Astrocyte of the cerebellum (primary cell): Measurements from ENCODE around the gene ATG10.

ENCODE experiments used
- DNase-seq: peaks from one replicate; pipeline ENCODE4 v3.0.0-alpha.2; 2011; ENCODE audit warnings: low read depth
- H3K4me3 ChIP-seq: 2 replicates; pipeline ENCODE4 v1.5.1; 2011; ENCODE audit warnings: mild to moderate bottlenecking, low read depth, low read length, moderate library complexity
- CTCF ChIP-seq: IDR thresholded peaks from 2 replicates; pipeline ENCODE4 v1.5.1; 2012; ENCODE audit warnings: low read length, low read depth, moderate library complexity, mild to moderate bottlenecking; ENCODE audit errors: missing control alignments
- in situ Hi-C: cut with HindIII; loops from 2 replicates; pipeline ENCODE4 v1.10.0; 2017; ENCODE audit warnings: low sequenced_read_pairs

Gene ATG10

GRCh38 chr5:82225525-82226172 is 253.8 kb downstream of the ATG10 start:
- peak; percentile 79 for TF ChIP-seq CTCF
- DNase-seq: peak; percentile 44
- H3K4me3 ChIP-seq: no peak overlapping the region
- in situ Hi-C loops: loop anchor here (25.0 kb wide), 1 partner anchor 788 kb away; no protein-coding TSS in a partner anchor

GRCh38 chr5:82234885-82235284 is 263.1 kb downstream of the ATG10 start:
- in situ Hi-C loops: loop anchor here (25.0 kb wide), 1 partner anchor 798 kb away; no protein-coding TSS in a partner anchor
- TF ChIP-seq CTCF: no peak
- no peak overlapping the region for H3K4me3 ChIP-seq
- DNase-seq: no peak

- DNase-seq: no peak
- in situ Hi-C loops: loop anchor here (25.0 kb wide), 1 partner anchor 807 kb away; no protein-coding TSS in a partner anchor
- H3K4me3 ChIP-seq: no peak overlapping the region
- TF ChIP-seq CTCF: no peak
Observed at GRCh38 chr5:82244151-82244550, 272.3 kb downstream of the ATG10 start.

- H3K4me3 ChIP-seq: no peak overlapping the region
- DNase-seq: no peak
- in situ Hi-C loops: loop anchor here (25.0 kb wide), 1 partner anchor 808 kb away; no protein-coding TSS in a partner anchor
- no peak for TF ChIP-seq CTCF
Observed at GRCh38 chr5:82244854-82245635, 273.2 kb downstream of the ATG10 start.

- DNase-seq: no peak
- no peak for TF ChIP-seq CTCF
- in situ Hi-C loops: loop anchor here (25.0 kb wide), 1 partner anchor 810 kb away; no protein-coding TSS in a partner anchor
- H3K4me3 ChIP-seq: no peak overlapping the region
Observed at GRCh38 chr5:82246960-82247574, 275.2 kb downstream of the ATG10 start.

- DNase-seq: no peak
- no peak overlapping the region for H3K4me3 ChIP-seq
- in situ Hi-C loops: no loop called here
- no peak for TF ChIP-seq CTCF
Observed at GRCh38 chr5:82252744-82253143, 280.9 kb downstream of the ATG10 start.
